Renal cortex interstitium (tissue), 11 donors: ENCODE data around the gene DUSP21. TPM values are rescaled to one million over a fixed set of nuclear protein-coding genes. Genes with fewer than 3 reads are reported as not detected.
"Not testable (repeated sequence)": the region's sequence is repeated elsewhere in the genome, so short reads cannot be mapped to it uniquely, and the experiment has no call there.

Source experiments
- DNase-seq, 11 donors: peaks; one replicate each; pipeline ENCODE4 v3.0.0-alpha.2; 2013; ENCODE audit warnings: low read depth in 9 of 11, low spot score in 4 of 11; ENCODE audit errors: extremely low read depth in 1 of 11
- polyA plus RNA-seq, 3 donors: library from polyadenylated mRNA; unstranded; fragments of 120-200 nt; gene quantifications; one replicate each; pipeline ENCODE4 v1.2.1, GENCODE V29; 2013; ENCODE audit not compliant: insufficient read length in 3 of 3

DUSP21 gene
- polyA plus RNA-seq, 3 donors, result not detected

DNA sequence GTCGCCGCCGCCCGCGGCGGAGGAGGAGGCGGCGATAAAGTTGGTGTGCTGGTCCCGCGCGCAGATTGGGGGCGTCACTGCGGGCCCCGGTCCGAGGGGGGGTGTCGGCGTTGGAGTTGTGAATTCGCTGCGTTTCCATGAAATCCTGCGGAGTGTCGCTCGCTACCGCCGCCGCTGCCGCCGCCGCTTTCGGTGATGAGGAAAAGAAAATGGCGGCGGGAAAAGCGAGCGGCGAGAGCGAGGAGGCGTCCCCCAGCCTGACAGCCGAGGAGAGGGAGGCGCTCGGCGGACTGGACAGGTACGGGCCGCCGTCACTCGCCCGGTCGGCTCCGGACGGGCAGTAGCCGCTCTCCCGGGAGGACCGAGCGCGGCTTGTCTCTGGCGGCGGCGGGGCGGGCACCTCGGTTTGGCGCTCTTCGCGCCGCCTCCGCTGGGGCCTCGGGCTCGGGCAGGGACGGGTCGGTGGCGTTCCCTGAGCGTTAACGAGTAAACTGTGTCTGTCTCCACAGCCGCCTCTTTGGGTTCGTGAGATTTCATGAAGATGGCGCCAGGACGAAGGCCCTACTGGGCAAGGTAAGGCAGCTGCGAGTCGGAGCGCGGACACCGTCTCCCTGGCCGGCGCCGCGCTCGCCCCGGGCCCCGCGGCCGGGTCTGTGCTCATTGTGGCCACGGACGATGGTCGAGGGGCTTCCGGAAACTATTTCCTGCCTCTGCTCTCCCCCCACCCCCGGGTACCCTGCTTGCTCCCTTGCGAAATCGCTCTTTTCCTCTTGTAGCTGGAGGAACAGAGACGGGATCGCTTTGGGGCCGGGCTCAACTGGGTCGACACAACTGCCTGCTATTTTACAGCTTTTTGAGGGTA is 29.8 kb downstream of the DUSP21 start:
- peak in 6 of 11 donors; percentile 24 to 57 (median 54) for DNase-seq

DNA sequence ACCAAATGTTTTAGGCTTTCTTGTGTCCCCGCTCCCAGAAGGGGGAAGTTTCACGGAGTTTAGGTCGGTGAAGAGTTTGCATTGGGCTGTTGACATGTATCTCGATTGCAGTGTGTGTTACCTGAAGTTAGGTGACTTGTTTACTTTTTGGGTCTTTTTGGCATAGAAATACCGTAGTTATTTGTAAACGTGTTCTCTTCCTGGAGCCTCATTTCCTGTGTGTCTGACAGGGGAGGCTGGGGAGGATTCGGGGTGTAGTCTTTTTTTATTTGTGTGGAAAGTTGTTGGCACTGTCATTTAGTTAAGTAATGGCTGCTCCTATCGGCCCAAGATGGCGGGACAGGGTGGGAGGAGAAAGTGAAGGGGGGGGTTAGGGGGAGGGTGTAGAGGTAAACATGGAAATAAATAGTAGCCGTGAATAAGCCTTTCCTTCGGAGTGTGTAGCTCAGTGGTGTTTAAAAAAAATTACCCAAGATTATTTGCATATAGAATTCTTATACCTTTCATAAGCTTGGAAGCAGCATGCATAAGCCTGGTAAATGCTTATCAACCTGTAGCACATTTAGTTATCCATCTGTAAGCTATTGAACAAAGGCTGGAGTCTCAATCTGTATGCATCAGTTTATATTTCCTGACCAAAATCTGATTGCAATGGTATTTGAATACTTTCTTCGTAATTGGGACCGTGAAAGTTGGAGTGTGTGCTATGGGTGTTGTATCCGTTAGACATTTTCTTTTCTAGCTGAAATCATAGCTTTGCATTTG is 30.8 kb downstream of the DUSP21 start:
- peak in 6 of 11 donors; percentile 16 to 47 (median 40) for DNase-seq

GRCh38 chrX:44875185-44875489 is 31.3 kb downstream of the DUSP21 start:
- no peak for DNase-seq

DNA sequence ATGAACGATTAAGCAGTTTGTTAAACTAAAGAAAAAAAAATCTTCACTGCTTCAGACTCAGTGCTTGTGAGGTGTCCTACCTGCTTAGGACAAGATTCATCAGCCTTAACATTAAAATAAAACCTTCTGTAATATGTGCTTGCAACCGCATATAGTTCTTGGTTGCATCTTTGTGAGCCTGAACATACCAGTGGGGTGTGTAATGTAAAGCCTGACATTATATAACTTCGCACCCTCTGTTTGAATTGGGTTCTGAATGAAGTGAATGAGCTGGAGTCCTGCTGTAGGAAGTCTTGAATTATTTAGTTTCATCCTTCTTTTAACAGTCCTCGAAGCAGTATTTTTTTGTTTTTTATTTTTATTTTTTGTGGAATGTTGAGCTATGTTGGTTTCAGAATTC is 32.3 kb downstream of the DUSP21 start:
- DNase-seq, result no peak

- DNase-seq, result no peak
Measured at GRCh38 chrX:44876767-44877166, 32.9 kb downstream of the DUSP21 start.

DNA sequence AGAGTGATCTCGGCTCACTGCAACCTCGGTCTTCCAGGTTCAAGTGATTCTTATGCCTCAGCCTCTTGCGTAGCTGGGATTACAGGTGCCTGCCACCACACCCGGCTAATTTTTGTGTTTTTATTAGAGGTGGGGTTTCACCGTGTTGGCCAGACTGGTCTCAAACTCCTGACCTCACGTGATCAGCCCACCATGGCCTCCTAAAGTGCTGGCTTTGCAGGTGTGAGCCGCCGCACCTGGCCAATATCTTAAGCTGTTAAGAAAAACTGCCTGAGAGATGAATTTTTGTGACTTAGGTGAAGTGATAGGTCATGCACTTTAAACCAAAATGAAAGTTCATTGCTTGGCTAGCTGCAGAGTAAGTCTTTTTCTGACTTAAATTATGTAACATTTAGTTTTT is 35.0 kb downstream of the DUSP21 start:
- DNase-seq, result no peak

- no peak for DNase-seq
Measured at GRCh38 chrX:44881549-44881948, 37.7 kb downstream of the DUSP21 start.

DNA sequence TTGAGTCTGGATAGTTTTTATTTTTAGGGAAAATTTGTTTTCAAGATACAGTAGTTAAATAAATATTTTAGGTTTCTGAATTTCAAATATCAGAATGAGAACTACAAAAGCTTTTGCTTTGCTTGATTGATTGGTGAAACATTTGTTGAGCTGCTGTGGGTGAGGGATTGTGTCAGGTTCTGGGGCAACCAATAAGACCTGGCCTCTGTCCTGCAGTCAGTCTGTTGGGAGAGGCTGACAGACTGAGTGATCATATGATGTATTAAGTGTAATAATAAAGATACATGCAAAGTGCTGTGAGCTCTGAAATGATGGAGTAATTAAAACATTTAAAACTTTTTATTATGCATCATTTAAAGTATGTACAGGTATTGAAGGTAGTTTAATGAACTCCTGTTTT is 38.8 kb downstream of the DUSP21 start:
- DNase-seq, result no peak

GRCh38 chrX:44884944-44885343 is 41.1 kb downstream of the DUSP21 start:
- no peak for DNase-seq

GRCh38 chrX:44889824-44890223 is 46.0 kb downstream of the DUSP21 start:
- no peak for DNase-seq

GRCh38 chrX:44890247-44890646 is 46.4 kb downstream of the DUSP21 start:
- no peak for DNase-seq

- not testable (repeated sequence) for DNase-seq
Measured at GRCh38 chrX:44890687-44891086, 46.9 kb downstream of the DUSP21 start.

GRCh38 chrX:44891642-44892041 is 47.8 kb downstream of the DUSP21 start:
- no peak for DNase-seq

Other genes with a start within 250 kb of the DUSP21 start
- gene KDM6A, start 29.2 kb downstream of the DUSP21 start, polyA plus RNA-seq, result 10 to 100 TPM; 29.2 to 52.3 (median 35.1) TPM